ENCODE measurements around the gene CWF19L2.

GRCh38 chr11:107472966-107473365 is 15.3 kb upstream of the CWF19L2 start:
- no peak for TF ChIP-seq ELF1 (IDR thresholded peaks at IDR 0.05)
- TF ChIP-seq CTCF (IDR thresholded peaks at IDR 0.05) = no peak
- TF ChIP-seq USF2 (IDR thresholded peaks at IDR 0.05; ENCODE audit: borderline replicate concordance, low read depth, low read length) = no peak
- TF ChIP-seq GABPA (IDR thresholded peaks at IDR 0.05; ENCODE audit: low read depth) = no peak
- TF ChIP-seq FOSL2 (IDR thresholded peaks at IDR 0.05; ENCODE audit: borderline replicate concordance, low read depth) = no peak
- no peak for TF ChIP-seq FOXJ3 (CRISPR knock-in tag; IDR thresholded peaks at IDR 0.05)
- no peak for TF ChIP-seq CHD2 (IDR thresholded peaks at IDR 0.05; ENCODE audit: low read length, partially characterized antibody)
- no peak for TF ChIP-seq TAF1 (IDR thresholded peaks at IDR 0.05; ENCODE audit: borderline replicate concordance, low read depth, low read length)
- no peak for TF ChIP-seq RAD21 (IDR thresholded peaks at IDR 0.05; ENCODE audit: low read length)
- no peak for TF ChIP-seq PBX3 (IDR thresholded peaks at IDR 0.05)

All from SK-N-SH (cell line).